GM18909 (cell line): ENCODE results near the gene DNAJC7.

Experiments
- ATAC-seq: cut with Tn5 transposase; IDR thresholded peaks from one replicate; pipeline ENCODE4 v1.9.1; 2021; ENCODE audit warnings: mild to moderate bottlenecking; ENCODE audit not compliant: unreplicated experiment, poor library complexity

Gene DNAJC7, protein sequence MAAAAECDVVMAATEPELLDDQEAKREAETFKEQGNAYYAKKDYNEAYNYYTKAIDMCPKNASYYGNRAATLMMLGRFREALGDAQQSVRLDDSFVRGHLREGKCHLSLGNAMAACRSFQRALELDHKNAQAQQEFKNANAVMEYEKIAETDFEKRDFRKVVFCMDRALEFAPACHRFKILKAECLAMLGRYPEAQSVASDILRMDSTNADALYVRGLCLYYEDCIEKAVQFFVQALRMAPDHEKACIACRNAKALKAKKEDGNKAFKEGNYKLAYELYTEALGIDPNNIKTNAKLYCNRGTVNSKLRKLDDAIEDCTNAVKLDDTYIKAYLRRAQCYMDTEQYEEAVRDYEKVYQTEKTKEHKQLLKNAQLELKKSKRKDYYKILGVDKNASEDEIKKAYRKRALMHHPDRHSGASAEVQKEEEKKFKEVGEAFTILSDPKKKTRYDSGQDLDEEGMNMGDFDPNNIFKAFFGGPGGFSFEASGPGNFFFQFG

DNA sequence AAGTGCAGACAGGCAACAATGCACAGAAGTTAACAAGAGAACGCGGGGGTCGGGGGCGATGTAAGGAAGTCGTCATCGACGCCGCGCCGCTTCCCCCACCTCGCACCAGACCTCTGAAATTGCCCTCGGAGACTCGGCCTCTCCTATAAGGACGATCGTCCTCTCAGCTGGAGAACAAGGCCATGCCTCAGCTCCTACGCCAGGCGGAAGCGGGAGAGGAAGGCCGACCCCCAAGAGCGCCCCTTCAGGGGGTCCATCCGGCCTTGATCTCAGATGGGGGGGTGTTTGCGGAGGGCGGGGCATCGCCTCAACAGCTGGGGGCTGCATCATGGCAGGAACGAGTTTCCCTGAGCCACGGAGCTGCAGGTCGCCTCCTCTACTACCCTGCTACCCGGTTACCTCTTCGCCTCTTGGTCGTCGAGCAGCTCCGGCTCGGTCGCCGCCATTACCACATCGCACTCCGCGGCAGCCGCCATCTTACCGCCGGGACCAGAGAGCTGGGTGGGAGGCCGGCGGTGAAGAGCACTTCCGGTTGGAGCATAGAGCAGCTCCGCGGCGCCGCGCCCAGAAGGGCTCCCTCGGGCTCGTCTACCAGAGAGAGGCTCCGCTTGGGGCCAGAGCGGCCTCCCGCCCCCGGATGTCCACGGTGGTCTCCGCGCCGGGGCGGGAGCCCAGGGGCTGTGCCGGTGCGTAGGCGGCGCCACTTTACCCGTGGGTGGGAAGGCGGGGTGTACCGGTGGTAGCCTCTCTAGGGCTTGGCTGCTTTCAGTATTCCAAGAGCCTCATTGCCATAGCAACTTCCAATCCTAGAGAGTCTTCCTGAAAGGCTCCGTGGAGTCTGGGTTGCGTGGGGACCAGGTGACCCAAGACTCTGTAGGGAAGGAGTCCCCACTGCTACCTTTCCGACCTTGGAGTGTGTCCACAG, at the start of gene DNAJC7:
Gene DNAJC7 (minus strand): TSS at position 499 of the 925 bp plus-strand sequence. CDS start 23 bp downstream, at position 476.
- ATAC-seq: peak; percentile 79

DNA sequence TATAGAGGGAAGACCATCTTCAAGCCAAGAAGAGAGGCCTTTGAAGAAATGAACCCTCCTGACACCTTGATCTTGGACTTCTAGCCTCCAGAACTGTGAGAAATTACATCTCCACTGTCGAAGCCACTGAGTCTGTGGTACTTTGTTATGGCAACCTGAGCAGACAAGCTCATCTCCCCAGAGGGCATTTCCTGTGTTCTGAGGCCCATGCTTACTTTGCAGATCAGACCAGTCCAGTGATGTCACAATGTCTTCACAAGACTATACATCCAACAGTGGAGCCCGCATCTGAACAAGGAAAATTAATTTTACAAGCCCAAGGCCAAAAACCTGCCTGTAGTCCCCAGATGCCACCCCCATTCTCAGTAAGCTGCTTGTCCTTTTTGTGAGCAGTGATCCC, 48.0 kb upstream of the DNAJC7 start:
- ATAC-seq: no peak

DNA sequence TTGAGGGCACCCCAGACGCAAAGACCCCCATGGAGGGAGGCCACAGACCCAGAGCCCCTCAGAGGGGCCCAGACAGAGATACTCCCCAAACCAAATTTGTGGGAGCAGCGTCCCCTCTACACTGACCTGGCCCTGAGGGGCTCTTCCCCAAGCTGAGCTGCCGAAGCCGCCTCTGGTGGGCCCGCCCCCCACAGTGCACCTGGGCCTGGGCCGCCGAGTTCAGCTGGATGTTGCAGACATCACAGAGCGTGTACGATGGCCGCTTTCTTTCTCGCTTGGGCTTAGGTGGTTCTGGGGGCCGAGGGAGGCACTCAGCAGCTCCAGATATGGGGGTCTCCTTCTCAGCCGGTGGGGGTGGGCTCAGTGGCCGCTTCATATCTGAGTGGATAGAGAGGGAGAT, 45.4 kb upstream of the DNAJC7 start:
- ATAC-seq: no peak

DNA sequence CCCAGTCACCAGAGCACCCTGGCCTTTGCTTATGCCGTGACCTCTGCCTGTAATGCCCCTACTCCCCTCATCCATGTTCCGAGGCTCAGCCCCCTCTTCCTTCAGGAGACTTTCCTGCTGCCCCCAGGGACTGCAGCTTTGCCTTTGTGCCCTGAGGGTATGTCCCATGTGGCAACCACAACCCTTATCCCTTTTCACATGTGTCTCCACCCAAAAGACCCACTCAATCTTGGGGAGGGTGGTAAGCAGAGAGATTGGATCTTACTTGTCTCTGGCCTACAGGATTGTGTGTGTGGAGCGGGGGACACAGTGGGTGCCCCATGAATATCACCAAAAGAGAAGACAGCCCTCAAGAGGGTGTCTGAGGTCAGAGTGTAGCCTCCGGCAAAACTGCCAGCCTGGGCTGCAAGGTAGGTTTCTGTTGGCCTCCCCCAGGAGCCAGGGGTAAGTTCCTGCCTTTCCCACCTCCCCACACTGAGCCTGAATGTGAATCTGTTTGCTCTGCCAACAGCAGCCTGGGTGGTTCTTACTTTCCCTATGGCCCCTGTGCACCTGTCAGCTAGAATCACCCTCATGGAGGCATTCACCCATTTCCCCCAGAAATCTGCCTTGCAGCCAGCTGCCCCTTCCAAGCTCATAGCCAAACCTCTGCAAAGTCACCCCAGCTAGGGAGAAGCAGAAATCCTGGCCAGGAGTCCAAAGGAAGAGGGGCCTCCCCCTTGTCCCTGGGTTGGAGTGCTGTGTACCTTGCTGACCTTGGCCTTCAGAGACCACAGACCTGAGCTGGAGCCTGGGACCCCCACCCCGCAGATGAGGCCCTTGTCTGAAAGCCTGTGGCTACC, 44.6 kb upstream of the DNAJC7 start:
- ATAC-seq: no peak

DNA sequence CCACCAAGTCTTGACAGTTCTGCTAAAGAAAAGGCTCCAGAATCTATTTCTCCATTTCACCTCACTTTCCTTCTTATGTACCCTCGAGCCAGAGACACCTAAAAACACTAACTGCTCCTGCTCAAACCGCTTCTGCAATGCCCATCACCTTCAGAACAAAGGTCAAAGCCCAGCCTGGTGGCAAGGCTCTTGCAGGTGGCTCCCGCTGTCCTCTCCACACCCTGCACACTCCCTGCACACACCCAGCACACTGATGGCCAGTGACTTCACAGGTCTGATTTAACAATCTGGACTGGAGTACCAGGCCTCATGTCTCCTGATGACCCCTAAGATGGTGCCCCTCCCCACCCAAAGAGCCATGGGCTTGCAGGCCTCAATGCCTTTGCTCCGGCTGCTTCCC, 43.0 kb upstream of the DNAJC7 start:
- no peak for ATAC-seq

DNA sequence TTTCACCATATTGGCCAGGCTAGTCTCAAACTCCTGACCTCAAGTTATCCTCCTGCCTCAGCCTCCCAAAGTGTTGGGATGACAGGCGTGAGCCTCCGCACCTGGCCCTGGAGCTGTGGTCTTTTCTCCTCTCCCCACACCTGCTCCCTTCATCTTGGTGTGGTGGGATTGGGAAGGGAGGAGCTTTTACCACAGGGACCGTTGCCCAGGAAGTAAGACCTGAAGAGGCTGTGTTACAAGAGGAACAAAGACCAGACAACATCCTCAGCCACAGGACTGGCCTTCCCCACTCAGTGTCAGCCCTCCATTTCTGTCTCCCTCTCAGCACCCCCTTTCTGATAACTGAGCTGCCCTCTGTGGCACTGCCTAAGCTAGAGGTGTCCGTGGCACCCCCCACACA, 42.6 kb upstream of the DNAJC7 start:
- no peak for ATAC-seq

DNA sequence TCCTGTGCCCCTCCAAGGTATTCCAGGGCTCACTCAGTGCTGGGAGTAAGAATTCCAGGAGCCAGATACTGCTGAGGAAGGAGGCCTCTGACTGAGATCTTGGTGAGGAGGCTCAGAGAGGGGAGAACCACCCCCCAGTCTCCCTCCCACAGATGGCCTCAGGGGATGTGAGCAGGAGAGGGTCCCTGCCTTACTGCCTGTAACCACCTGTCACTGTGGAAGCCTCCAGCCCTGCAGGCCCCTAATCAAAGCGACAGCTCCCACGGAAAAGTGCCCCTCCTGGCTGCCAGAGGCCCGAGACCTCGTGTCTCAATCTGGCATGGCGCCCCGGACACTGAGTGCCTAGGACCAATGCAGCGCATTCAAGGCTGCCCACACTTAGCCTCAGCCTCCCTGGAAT, 40.8 kb upstream of the DNAJC7 start:
- no peak for ATAC-seq

DNA sequence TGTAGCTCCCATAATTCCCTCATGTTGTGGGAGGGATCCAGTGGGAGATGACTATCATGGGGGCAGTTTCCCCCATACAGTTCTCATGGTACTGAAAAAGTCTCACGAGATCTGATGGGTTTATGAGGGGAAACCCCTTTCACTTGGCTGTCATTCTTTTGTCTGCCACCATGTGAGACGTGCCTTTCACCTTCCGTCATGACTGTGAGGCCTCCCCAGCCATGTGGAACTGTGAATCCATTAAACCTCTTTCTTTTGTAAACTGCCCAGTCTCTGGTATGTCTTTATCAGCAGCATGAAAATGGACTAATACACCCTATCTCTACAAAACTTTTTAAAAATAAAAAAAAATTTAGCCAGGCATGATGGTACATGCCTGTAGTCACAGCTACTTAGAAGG, 39.4 kb upstream of the DNAJC7 start:
- no peak for ATAC-seq

DNA sequence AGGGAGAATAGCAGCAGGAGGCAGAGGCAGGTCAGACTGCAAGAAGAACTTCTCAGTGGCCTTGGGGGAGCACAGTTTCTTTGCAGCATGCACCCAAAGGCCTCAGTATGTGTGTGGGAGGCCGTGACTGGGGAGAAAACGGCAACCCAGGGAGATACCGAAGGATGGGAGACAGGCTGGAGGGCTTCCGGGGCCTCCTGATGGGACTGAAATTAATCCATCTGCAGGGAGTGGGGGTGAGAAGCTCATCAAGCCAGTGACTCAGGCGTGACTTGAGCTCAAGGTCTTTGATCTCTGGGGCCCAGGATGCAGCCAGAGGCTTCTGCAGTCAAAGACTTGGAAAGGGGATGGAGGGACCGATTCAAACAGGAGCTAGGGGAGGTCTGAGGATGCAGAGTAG, 38.3 kb upstream of the DNAJC7 start:
- ATAC-seq: no peak

DNA sequence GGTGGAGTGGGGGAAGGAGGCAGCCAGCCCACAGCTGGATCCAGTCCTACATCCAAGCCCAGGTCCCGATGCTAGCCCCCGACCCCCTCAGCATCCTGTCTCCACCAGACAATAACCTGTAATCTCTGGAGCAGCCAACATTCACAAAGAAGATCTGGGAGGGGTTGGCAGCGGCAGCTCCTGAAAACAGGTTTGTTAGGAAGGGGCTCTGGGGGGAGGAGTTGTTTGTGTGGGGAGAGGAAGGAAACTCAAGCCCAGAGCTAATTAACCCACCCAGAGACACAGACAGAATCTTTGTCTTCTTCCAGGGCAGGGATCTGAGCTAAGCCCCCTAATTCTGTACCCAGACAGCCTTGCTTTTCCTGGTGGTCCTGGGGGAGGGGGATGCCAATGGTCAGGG, 37.8 kb upstream of the DNAJC7 start:
- no peak for ATAC-seq

DNA sequence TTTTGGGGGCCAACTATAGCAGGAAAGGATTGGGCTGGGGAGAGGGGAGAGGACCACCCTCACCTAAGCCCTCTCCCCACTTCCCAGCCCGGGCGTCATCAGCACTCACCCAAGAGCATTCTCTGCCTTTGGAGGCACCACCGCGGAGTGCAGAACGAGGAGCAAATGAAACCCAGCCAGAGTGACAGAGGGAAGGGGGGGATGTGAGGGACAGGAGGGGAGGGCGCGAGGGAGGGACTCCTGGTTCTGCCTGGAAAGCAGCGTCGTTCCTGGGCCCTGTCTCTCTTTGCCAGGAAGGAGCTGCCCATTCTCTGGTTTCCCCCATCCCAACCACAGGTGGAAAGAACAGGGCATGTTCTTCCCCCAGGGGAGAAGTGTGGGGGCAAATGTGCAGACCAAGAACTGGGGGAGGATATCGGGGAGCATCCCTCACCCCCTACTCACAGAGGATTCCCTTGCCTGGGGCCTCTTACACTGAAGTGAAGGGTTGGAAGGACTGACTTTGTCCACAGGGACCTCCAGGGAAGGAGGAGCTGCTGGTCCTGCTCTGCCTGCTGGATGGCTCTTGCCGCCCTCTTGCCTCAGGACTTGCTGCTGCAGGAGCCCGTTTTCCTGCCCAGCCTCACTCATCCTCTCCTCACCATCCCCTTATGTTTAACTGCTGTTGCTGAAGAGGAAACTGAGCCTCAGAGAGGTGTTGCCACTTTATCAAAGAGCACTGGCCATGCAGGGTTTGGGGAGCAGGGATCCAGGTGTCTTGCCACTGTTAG, 36.7 kb upstream of the DNAJC7 start:
- no peak for ATAC-seq

DNA sequence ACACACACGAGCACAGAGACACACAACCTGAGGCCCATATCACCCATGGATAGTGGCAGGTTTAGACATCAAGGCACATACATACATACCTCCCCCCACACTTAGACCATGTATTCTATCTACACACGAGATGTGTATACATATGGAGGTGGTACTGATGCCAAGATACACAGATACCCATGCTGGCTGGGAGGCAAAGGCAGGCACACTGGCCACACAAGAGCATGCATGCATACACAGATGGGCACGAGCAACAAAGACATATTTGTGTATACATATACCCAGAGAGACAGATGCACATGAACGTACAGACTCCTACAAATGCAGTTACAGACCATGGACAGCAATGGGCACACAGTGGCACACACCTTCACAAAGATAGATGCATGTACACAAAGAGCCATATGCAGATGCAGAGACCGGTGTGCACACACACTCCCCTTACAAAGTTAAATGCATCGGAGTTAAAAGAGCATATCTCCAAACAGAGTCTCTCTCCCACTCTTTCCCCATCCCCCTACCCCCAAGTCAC, 35.2 kb upstream of the DNAJC7 start:
- ATAC-seq: no peak

DNA sequence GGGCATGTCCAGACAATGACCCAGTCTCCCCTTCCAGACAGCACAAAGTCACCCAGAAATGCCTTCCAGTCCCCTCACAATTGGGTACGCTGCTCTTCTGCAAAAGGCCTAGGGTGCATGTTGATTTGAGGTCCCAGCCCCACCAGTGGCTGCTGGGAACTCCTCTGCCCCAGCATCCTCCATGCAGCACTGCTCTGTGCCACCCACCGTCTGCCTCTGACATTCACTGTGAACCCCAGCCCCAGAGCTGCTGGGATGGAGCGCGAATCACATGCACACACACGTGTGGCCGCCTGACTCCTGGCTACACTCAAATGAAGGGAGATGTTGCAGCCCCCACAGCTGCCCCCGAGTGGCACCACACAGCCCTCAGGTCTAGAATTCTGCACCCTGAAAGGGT, 34.4 kb upstream of the DNAJC7 start:
- ATAC-seq: no peak

DNA sequence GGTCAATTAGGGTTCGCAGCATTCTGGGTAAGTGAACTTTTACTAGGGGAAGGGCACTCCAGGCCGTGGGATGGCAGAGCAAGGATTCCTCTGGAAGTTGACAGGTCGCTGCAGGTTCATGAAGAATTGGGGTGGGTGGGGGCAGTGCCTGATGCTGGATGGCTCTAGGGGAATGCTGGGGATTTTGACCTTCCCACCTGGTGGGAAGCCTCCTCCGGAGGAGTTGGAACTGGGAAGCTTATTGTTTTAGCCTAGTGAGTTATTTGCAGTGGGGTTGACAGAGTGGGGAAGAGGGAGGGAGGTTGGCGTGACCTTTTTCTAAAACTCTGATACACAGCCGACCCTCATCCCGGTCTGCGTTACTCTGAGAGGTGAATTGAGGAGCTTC, 33.8 kb upstream of the DNAJC7 start:
- no peak for ATAC-seq

DNA sequence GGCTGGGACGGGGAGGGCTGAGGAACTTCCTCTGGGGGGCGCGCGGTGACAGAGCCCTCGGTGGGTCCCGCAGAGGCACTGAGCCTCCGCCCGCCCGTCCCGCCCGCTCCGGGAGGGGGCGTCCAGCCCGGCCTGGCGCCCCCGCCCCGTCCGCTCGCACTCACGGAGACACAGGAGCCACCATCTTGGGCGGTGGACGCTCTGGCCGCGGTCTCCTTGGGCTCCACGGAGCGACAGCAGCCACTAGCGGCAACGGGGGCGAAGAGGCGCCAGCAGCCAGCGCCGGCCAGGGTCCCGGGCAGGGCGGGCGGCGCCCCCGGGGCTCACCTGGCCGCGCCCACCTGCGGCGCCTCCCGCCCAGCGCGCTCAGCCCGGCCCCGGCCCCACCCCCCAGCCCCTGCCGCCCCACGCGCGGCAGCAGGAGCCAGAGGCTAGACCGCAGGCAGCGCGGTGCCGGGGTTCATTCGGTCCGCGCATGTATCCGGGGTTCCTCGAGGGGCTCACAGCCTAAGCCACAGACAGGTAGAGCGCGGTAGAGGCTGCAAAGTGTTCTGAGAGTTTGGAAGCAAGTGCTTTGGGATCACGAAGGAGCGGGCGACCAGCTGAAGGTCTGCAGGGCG, 33.3 kb upstream of the DNAJC7 start, which contains the start of gene C17orf113:
Gene C17orf113 (minus strand): TSS at position 209 of the 620 bp plus-strand sequence. CDS start 7,225 bp downstream, outside the sequence.
- peak; percentile 47 for ATAC-seq

DNA sequence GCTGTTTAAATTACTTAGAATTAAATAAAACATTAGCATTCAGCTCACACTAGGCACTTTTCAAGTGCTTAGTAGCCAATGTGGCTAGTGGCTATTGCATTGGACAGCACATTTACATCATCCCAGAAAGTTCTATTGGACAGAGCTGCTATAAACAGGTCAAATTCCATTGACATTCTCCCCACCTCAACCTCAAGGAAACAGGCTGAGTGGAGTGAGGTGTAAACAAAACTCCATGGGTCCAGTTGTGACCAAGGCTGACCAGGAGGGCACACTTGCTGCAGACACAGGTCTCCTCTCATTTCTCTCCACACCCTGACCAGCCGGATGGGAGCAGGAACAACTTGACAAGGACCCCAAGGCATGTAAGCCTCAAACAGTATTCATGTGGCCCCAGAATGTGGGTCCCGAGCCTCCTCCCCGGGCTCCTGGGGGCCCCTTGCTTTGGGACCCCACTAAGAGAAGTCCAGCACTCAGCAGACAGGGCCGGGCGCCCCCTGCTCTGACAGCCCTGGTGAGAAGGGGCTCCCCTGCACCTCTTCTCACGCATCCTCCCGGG, 32.7 kb upstream of the DNAJC7 start:
- no peak for ATAC-seq

DNA sequence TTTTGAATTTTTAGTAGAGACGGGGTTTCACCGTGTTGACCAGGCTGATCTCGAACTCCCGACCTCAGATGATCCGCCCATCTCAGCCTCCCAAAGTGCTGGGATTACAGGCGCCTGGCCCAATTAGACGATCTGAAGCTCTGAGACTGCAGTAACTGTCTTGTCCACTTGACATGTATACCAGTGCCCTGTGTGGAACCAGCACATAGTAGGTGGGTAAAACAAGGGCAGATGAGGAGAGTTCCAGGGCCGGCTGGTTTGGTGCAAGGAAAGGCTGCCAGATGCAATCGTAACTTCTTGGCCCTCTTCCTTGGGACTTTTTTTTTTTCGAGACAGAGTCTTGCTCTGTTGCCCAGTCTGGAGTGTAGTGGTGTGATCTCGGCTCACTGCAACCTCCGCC, 30.1 kb upstream of the DNAJC7 start:
- no peak for ATAC-seq

DNA sequence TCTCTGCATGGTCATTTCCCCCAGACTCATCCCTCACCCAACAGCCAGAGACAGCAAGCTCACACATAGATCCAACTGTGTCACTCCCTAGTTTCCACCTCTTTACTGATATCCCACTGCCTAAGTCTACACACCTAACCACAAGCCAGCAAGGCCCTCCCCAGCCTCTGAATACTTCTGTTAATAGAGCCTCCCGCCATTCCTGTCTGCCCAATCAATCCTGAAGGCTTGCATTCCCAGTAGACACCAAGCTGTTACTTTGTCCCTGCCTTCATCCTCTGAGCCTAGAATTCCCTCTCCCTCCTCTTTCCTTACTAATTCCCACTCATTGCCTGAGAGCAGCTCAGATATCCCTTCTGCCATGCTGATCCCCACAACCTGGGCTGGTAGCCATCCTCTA, 28.5 kb upstream of the DNAJC7 start:
- no peak for ATAC-seq
